GM21717 (cell line): ENCODE results near the gene SIRT3.

Experiments used
- ATAC-seq: cut with Tn5 transposase; IDR thresholded peaks from one replicate; pipeline ENCODE4 v1.9.1; 2021; ENCODE audit warnings: mild to moderate bottlenecking, moderate library complexity; ENCODE audit not compliant: unreplicated experiment

SIRT3 gene

GRCh38 chr11:271319-271715, 35.2 kb upstream of the SIRT3 start:
- ATAC-seq: no peak

GRCh38 chr11:270451-271318, 34.5 kb upstream of the SIRT3 start:
- ATAC-seq: no peak

GRCh38 chr11:269146-269890, 33.2 kb upstream of the SIRT3 start:
- ATAC-seq: peak; percentile 66

GRCh38 chr11:268716-269145, 32.6 kb upstream of the SIRT3 start:
- ATAC-seq: peak; percentile 40

- ATAC-seq: no peak
Observed at GRCh38 chr11:267491-267994, 31.4 kb upstream of the SIRT3 start.

- no peak for ATAC-seq
Observed at GRCh38 chr11:266676-267439, 30.7 kb upstream of the SIRT3 start.

- no peak for ATAC-seq
Observed at GRCh38 chr11:261624-262023, 25.5 kb upstream of the SIRT3 start.

- ATAC-seq: no peak
Observed at GRCh38 chr11:259413-259812, 23.3 kb upstream of the SIRT3 start.

GRCh38 chr11:257766-258493, 21.8 kb upstream of the SIRT3 start:
- no peak for ATAC-seq

- no peak for ATAC-seq
Observed at GRCh38 chr11:256952-257737, 21.0 kb upstream of the SIRT3 start.

GRCh38 chr11:255816-256215, 19.7 kb upstream of the SIRT3 start:
- no peak for ATAC-seq

- no peak for ATAC-seq
Observed at GRCh38 chr11:255176-255575, 19.0 kb upstream of the SIRT3 start.

- no peak for ATAC-seq
Observed at GRCh38 chr11:253886-254270, 17.7 kb upstream of the SIRT3 start.

GRCh38 chr11:253160-253885, 17.2 kb upstream of the SIRT3 start:
- ATAC-seq: no peak

GRCh38 chr11:252666-253065, 16.5 kb upstream of the SIRT3 start:
- ATAC-seq: no peak

GRCh38 chr11:251550-251949, 15.4 kb upstream of the SIRT3 start:
- no peak for ATAC-seq

- no peak for ATAC-seq
Observed at GRCh38 chr11:250740-251299, 14.7 kb upstream of the SIRT3 start.

- no peak for ATAC-seq
Observed at GRCh38 chr11:250274-250673, 14.1 kb upstream of the SIRT3 start.

- no peak for ATAC-seq
Observed at GRCh38 chr11:249062-249461, 12.9 kb upstream of the SIRT3 start.
